Amniotic stem cell (primary cell): ENCODE data around the gene PPM1L.

Experiments
- DNase-seq: peaks from one replicate; lab custom pipeline; 2025; lab: John Stamatoyannopoulos, UW

PPM1L gene

DNA sequence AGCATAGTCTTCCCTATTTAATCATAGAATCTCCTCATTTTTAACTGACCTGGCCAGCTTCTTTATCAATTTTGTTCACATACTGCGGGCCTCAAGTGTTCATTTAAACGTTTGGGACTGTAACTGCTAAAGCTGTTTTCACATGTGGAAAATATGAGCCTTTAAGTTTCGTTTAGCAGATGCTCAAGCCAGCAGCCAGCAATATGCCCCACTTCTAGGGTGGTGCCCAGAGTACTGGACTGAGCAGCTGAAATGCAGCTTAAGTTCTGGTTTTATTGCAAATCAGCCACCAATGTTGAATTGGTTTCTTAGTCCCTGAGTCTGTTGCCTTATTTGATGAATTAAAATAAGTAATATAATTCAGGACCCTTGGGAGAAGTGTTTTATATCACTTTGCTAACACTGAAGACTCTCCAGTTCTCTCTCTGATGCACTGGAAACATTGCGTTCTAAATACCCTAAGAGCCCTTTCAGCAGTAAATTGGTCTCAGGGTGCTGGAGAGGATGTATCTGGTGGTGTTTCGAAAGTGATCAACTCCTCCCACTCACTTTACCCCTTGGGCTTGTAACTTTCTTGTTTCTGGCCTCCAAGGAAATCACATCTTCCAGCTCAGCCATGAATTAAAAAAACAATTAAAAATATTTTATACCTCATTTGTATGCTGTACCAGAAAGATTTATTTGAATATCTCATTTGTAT is 287.5 kb downstream of the PPM1L start:
- no peak for DNase-seq

DNA sequence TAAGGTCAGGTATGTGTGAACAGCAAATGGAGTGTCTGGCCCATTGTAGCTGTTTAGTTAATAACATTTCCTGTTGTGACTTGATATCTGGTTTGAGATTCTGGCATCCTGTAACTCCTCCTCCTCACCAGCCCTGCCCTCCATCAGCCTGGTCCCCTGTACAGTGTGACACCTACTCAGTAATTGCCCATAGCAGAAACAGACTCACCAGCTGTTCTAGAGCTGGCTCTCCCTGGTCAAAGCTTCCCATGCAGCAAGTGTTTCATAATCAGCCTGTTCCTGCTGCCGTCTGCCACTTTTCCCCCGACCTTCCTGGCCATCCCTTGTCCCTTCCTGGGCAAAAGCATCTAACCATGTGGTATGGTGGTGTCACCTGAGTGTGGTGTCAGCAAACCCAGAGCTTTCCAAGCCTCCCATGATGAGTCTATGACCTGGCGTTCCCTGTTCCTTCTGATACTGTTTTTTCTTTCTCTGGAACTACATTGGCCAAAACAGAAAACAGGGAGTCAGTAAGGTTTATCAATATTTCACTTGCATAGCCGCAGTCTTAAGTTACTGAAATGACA is 293.7 kb downstream of the PPM1L start:
- no peak for DNase-seq

GRCh38 chr3:161050935-161051334 is 294.9 kb downstream of the PPM1L start:
- DNase-seq = no peak

DNA sequence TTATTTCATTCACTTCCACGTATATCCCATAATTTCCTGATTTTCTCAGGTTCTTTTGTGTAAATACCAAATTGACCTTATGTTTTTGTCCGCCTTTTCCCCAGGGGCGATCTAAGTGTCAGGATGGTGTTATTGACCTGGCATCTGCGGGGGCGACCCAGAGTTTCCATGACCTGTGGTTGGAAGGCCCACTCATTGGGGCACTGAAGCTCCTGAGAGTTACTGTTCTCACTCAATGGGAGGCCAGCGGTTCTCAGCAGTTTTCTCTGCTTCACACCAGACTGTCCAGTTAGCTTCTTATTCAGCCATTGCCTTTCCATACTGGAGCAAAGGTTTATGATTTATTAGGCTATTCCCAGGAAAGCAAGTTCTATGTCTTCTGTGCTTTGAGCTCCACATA is 295.8 kb downstream of the PPM1L start:
- DNase-seq = no peak

DNA sequence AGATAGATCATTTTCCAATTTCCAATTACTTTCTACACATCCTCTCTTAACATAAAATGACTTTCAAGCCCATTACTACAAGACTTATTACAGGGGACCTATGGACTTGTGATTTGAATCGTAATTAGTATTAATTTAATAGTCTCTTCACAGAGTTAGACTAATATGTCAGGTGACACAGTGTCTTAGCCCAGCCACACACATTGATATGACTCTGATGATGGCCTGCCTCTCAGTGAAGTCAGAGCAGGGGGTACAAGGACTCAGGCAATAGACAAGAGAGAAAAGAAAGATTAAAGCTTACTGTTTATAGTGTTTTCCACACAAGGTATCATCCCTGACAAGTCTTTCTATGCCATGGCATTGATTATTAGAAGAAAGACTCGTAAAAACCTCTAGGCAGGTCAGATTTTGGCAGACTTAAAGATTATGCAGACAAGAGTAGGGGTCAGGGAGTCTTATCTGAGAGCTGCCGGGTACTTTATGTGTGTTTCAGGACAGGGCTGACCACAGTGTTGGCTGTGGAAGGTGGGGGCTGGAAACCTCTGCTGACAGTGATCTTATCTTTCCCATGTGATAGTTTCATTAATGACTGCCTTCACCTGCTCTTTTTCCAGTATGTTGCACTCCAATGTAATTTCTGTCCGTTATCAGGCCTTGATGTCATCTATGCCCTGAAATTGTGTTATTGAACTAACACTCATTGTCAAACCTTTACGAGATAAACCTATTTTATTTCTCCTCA is 299.0 kb downstream of the PPM1L start:
- no peak for DNase-seq

GRCh38 chr3:161064413-161064812 is 308.4 kb downstream of the PPM1L start:
- no peak for DNase-seq

GRCh38 chr3:161066930-161067329 is 310.9 kb downstream of the PPM1L start:
- DNase-seq = no peak

GRCh38 chr3:161067335-161067734 is 311.3 kb downstream of the PPM1L start:
- DNase-seq = no peak

GRCh38 chr3:161069511-161070251 is 313.6 kb downstream of the PPM1L start:
- peak; percentile 16 for DNase-seq

- no peak for DNase-seq
Observed at GRCh38 chr3:161070252-161070930, 314.4 kb downstream of the PPM1L start.

DNA sequence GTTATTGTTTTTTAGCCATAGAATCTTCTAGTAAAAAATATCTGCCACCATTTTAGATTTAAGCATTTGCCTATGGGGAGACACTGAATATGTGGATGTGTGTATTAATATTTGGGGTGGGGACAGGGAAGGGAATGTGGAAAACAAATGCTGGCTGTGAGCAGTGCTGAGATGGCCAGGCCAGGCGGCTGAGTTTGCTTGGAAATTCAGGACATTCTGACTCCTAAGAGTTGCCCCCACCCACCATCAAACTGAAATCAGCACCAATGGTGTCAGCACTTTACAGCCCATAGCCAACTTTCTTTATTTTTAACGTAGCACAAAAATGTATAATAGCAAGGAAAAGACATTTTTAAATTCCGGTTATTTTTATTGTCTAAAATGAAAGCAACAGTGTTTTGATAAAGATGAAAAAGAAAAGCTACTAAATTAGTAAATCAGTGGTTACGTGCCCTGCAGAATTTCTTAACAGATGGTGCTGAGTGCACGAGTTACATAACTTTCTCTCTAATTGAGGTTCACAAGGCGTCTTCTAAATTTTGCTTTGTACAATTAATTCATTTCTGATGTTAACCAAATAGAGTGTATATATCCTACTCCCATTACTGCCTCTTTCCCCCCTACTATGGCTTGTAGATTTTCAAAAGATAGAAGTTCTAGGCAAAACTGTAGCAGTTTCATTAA is 315.1 kb downstream of the PPM1L start:
- no peak for DNase-seq

- DNase-seq = no peak
Observed at GRCh38 chr3:161072211-161072621, 316.2 kb downstream of the PPM1L start.

DNA sequence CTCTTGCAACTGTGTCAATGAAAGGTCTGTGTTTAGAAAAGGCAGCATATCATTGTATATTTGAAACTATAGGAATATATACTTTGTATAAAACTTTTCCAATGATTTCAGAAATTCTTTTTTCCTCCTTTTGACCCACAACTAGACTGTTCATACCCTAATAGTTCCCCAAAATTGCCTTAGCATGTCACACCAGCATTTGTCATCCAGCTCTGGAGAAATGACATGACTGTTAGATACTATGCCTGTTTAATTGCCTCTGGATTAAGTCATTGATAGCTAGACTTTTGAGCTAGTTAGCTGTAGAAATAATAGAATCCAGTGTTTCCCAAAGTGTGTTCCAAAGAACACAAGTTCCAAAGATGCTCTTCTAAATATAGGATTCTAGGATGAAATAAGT is 316.7 kb downstream of the PPM1L start:
- no peak for DNase-seq

DNA sequence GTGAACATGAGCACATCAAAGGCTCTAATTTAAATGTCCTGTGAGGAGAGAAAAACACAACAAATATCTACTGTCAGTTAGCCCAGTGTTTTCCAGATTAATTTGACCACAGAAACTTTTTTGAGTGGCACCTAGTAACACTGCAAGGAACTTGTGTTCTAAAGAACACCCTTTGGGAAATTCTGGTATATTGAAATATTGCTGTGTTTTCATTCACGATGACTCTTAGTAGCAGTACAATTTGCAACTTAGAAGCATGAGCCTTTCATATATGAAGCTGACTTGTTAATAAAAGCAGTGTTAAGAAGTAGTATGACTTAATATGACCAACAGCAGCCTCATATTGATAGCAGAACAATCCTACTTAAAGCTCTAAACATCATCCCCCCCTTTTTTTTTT is 317.1 kb downstream of the PPM1L start:
- DNase-seq = no peak

DNA sequence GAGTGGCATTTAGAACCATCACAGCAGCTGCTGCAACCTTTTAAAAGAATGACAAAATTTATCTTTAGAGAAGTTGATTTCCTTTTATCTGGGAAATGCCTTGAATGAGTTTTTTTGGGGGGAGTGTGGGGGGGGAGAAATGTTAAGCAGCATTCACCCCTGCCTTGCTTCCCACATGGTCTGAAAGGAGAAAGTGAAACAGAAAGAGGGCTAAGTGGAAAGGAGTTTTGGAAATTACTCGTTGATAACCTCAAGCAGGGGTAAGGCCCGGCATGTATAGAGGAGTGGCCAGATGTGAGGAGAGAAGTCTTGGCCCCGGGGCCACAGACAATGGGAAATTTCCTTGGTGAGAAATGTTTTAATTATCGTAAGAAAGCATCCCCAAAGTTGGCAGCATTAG is 325.6 kb downstream of the PPM1L start:
- DNase-seq = no peak

DNA sequence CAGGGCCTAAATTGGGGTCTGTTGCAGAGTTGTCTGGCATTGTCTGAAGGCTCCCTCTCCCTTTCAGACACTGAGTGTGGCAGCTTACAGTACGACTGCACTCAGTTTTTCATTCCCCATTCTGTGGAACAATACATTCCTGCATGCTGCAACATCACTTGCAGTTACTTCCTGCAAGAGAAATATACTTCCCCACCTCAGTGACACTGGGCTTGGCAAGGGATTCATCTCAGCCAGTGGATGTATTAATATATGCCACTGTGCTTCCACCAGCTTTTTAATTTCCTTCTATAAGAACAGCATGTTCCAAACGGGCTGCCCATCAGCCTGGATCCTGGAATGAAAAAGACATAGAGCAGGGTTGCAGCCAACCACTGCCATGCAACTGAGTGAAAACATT is 326.0 kb downstream of the PPM1L start:
- no peak for DNase-seq

DNA sequence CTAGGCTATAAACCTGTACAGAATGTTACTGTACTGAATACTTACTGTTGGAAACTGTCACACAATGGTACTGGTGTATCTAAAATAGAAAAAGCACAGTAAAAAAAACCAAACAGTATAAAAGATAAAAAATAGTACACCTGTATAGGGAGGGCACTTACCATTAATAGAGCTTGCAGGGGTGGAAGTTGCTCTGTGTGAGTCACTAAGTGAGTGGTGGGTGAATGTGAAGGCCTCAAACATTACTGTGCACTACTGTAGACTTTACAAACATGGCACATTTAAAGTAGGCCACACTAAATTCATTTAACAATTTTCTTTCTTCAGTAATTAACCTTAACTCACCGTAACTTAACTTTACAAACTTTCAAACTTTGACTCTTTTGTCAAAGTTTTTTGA is 327.1 kb downstream of the PPM1L start:
- DNase-seq = no peak

- DNase-seq = no peak
Observed at GRCh38 chr3:161084277-161084676, 328.2 kb downstream of the PPM1L start.

DNA sequence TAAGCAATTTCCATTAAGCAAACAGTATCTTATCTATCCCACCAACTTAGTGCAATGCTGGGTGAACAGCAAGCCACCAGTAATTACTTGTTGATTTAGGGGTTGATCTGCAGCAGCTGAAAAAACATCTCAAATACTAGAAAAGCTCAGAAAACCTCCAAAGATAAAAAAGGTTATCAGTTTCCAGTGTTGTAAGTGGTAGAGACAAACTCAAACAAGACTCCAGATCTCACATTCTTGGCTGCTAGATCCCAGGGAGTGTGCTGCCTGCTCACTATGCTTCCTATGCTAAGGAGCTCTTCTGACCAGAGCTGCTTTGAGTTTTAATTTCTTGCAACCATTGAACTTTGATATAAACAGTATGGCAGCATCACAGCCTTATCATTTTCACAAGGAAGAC is 337.9 kb downstream of the PPM1L start:
- no peak for DNase-seq

- no peak for DNase-seq
Observed at GRCh38 chr3:161096771-161097367, 340.8 kb downstream of the PPM1L start.

DNA sequence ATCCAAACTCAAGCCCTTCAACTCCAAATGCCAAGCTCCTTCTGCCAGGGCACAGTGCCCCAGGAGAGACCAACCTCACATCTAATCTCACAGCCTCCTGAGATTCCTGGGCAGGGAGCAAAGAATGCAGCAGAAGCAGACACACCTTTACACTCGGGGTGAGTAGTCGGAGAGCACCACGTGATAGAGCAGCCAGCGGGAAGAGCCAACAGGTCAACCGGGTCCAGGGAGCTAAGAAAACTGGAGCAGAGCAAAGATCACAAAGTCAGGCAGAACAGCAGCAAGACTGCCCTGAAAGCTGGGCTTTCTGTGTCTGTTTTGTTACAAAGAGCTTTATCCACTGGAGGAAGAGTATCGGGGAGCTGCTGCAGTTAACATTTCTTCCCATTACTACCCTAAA is 345.0 kb downstream of the PPM1L start:
- no peak for DNase-seq
